Glomerular visceral epithelial cell (primary cell): ENCODE measurements around the gene IPO4.

Experiments
- DNase-seq: peaks from one replicate; pipeline ENCODE4 v3.0.0-alpha.2; 2016; ENCODE audit errors: extremely low spot score

The IPO4 gene

DNA sequence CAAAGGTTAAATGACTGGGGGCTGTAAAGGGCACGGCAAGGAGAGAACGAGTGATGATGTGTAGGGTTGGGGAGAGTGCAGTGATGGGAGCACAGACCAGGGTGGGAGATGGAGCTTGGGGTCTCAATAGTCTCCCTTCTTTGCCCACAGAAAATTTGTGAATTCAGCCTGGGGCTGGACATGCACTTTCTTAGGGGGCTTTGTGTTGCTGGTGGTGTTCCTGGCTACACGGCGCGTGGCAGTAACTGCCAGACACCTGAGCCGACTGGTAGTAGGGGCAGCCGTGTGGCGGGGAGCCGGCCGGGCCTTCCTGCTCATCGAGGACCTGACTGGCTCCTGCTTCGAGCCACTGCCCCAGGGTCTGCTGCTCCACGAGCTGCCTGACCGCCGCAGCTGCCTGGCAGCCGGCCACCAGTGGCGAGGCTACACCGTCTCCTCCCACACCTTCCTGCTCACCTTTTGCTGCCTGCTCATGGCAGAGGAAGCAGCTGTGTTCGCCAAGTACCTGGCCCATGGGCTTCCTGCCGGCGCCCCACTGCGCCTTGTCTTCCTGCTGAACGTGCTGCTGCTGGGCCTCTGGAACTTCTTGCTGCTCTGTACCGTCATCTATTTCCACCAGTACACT lies 56.4 kb downstream of the IPO4 start:
- DNase-seq, result no peak

DNA sequence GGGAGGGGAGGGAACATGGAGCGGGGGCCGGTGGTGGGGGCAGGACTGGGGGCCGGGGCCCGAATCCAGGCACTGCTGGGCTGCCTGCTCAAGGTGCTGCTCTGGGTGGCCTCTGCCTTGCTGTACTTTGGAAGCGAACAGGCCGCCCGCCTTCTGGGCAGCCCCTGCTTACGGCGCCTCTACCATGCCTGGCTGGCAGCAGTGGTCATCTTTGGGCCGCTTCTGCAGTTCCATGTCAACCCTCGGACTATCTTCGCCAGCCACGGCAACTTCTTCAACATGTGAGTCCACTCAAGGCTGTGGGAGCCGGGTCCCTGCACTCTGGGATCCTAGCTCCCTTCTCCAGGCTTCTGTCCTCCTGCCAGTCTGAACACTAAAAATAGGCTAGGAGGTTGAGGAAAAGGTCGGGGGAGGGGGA lies 57.1 kb downstream of the IPO4 start:
- no peak for DNase-seq

DNA sequence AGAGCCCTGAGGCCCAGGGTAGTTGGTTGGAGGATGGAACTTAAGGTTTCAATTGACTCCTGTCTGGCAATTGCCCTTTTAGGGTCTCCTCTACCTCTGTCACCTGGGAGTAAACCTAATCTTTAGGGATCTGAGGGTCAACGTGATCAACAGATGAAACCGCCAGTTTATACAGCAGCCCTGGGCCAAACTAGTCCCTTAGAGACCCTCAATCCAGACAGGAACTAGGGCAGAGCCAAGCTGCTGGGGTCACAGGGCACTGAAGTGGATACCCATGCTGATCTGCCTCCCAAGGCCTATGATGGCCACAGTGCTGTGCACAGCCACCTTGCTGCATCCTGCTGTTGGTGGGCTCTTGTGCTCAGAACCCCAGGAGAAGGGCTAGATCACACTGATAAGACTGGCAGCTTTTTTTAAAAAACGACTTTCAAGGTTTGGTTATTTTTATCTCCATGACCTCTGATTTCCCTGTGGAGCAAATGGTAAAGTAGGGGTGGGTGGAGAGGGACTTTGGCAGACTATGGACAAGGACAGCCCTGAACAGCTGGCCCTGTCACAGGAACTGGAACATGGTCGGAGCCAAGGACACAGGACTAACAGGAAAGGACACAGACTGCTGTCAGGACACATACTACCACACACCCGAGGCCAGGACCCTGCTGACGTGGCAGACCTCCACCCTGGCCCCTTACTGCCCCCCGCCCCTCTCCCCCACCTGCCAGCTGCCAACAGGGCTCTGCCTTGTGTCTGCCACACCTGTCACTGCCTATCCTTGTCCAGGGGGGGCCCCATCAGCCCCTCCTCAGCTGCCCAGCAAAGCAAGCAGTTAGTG lies 57.7 kb downstream of the IPO4 start:
- no peak for DNase-seq

GRCh38 chr14:24130380-24130716 lies 58.3 kb downstream of the IPO4 start, which contains the start of gene FITM1:
FITM1 (plus strand) TSS chr14:24130659; CDS start chr14:24131564, 905 bp downstream.
- no peak for DNase-seq
